GM12874 (cell line): ENCODE data around the gene ELMO1.

Source experiments
- TF ChIP-seq, protein P1 (sequence below): IDR thresholded peaks from 2 replicates; pipeline ENCODE4 v1.5.1; 2011; ENCODE audit warnings: low read depth, mild to moderate bottlenecking, control low read depth, low read length, moderate library complexity; ENCODE audit not compliant: insufficient read depth

ELMO1 gene

GRCh38 chr7:36874041-36874440, 574.6 kb downstream of the ELMO1 start:
- TF ChIP-seq, protein P1, sequence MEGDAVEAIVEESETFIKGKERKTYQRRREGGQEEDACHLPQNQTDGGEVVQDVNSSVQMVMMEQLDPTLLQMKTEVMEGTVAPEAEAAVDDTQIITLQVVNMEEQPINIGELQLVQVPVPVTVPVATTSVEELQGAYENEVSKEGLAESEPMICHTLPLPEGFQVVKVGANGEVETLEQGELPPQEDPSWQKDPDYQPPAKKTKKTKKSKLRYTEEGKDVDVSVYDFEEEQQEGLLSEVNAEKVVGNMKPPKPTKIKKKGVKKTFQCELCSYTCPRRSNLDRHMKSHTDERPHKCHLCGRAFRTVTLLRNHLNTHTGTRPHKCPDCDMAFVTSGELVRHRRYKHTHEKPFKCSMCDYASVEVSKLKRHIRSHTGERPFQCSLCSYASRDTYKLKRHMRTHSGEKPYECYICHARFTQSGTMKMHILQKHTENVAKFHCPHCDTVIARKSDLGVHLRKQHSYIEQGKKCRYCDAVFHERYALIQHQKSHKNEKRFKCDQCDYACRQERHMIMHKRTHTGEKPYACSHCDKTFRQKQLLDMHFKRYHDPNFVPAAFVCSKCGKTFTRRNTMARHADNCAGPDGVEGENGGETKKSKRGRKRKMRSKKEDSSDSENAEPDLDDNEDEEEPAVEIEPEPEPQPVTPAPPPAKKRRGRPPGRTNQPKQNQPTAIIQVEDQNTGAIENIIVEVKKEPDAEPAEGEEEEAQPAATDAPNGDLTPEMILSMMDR: no peak

- TF ChIP-seq, protein P1: no peak
Observed at GRCh38 chr7:36871863-36872262, 576.8 kb downstream of the ELMO1 start.

DNA sequence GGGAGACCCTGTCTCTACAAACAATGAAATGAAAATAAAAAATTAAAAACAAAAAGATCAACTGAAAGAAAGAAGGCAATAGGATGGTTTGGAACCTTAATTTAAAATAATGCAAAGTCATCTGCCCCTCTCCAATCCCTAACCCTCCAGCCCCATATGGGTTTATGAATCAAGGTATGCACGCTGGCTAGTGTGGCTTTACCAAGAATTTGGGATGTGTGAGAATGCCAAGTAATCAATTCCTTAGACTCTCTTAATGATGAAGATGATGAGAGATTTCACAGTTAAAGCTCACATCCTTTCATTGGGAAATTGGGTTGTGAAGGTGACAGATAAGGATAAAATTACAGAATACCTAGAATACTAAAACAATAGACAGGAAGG, 577.3 kb downstream of the ELMO1 start:
- TF ChIP-seq, protein P1: no peak

GRCh38 chr7:36870625-36871354, 577.9 kb downstream of the ELMO1 start:
- TF ChIP-seq, protein P1: no peak

DNA sequence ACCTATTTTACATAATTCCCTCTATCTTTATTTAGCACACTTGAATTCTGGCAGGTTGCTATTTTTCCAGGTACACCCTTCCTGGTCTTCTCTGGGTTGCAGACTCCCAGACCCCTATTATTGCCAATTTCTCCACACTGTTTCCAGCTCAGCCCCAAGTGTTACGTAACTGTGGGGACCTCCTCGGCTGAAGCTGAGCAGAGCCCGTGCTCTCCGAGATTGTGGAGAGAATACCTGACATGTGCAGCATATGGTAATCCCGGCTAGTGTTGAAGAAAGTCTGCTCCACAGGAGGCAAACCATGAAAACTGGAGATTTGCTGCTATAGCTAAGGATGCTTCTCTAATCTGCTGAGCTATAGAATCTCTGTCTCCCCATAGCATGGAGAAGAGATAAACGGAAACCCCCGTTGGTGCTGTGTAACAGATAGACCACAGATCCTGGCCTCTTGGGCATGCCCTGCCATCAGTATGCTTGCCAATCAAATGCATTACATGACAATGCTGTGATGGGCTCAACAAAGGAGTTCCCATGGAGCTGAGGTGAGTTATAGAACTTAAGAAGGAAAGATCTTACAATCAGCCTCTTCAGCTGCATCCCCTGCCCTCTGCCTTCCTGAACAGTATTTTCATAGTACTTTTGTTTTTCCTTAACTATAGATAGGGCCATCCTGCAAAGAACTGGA, 579.8 kb downstream of the ELMO1 start:
- TF ChIP-seq, protein P1: no peak

- TF ChIP-seq, protein P1: no peak
Observed at GRCh38 chr7:36865019-36865418, 583.6 kb downstream of the ELMO1 start.

- TF ChIP-seq, protein P1: no peak
Observed at GRCh38 chr7:36863901-36864701, 584.6 kb downstream of the ELMO1 start.
